ENCODE data around the gene SLC25A47. TPM values are rescaled to one million over a fixed set of nuclear protein-coding genes. Genes with fewer than 3 reads are reported as not detected.

Gene SLC25A47
- total and polyA plus RNA-seq, 2 donors (not counting 3 experiments of a cell fraction or from before 2014, with no cell fraction given), result not detected

GRCh38 chr14:100274250-100274649 lies 48.9 kb upstream of the SLC25A47 start:
- intact Hi-C loops (cut with micrococcal nuclease), result no loop called here
- no peak for DNase-seq (ENCODE audit: low read depth, low spot score)
- H3K79me2 ChIP-seq (ENCODE audit: control insufficient read depth, insufficient read depth, low read length), result peaks cover 78% of the 10 kb centered on the region
- CTCF ChIA-PET, result interaction anchor here (0.9 kb wide), 1 partner anchor 11 kb away, joined by 3 read pairs; no protein-coding TSS in a partner anchor
- POLR2A ChIA-PET, result no interaction called here
- H3K27ac ChIP-seq (ENCODE audit: insufficient read depth, low read depth, low read length), result no peak overlapping the region
- no peak overlapping the region for H3K4me2 ChIP-seq (ENCODE audit: insufficient read depth, low read length)
- peaks cover under 1 to 8% of the 10 kb centered on the region in 2 experiments for H3K36me3 ChIP-seq (ENCODE audit: control insufficient read depth in 2 of 2, extremely low read depth in 1 of 2, insufficient read depth in 2 of 2, low read length in 2 of 2)
- H3K9me1 ChIP-seq (replicated peaks; ENCODE audit: control insufficient read depth, extremely low read depth, insufficient read depth, low read length), result no peaks in the 10 kb centered on the region
- dilution Hi-C loops (cut with MboI; ENCODE audit: extremely low pct_ligation_motif_present, low sequenced_read_pairs), result no loop called here
- no peak for FAIRE-seq
- H3K4me3 ChIP-seq (replicated peaks in 1 of 3; ENCODE audit: insufficient read depth in 1 of 3, low read depth in 1 of 3, low read length in 3 of 3), result no peak overlapping the region
- H3K9ac ChIP-seq (replicated peaks; ENCODE audit: extremely low read depth, insufficient read depth, low read length), result no peak overlapping the region
- H3K27me3 ChIP-seq (ENCODE audit: control insufficient read depth in 2 of 2, insufficient read depth in 2 of 2, low read length in 2 of 2), result no peaks in the 10 kb centered on the region
- no peak overlapping the region for H2AFZ ChIP-seq (ENCODE audit: low read depth, low read length)
- no peak for TF ChIP-seq MYC (IDR thresholded peaks at IDR 0.05; ENCODE audit: low read depth, low read length)
- no peak for TF ChIP-seq POLR2A (IDR thresholded peaks at IDR 0.05; ENCODE audit: low read depth, low read length)
- TF ChIP-seq POLR2AphosphoS5 (IDR thresholded peaks at IDR 0.05; ENCODE audit: insufficient read depth, low read depth, low read length), result no peak
- TF ChIP-seq EZH2 (IDR thresholded peaks at IDR 0.05; ENCODE audit: borderline replicate concordance, low read depth, low read length, severe bottlenecking), result no peak
- no peak for TF ChIP-seq GATA2 (IDR thresholded peaks at IDR 0.05; ENCODE audit: insufficient read depth, insufficient read length, low read depth, low read length)
- TF ChIP-seq FOS (IDR thresholded peaks at IDR 0.05; ENCODE audit: borderline replicate concordance, insufficient read depth, low read length), result no peak
- TF ChIP-seq JUN (IDR thresholded peaks at IDR 0.05; ENCODE audit: borderline replicate concordance, insufficient read depth, insufficient read length, low read depth), result no peak
- TF ChIP-seq, protein P1, sequence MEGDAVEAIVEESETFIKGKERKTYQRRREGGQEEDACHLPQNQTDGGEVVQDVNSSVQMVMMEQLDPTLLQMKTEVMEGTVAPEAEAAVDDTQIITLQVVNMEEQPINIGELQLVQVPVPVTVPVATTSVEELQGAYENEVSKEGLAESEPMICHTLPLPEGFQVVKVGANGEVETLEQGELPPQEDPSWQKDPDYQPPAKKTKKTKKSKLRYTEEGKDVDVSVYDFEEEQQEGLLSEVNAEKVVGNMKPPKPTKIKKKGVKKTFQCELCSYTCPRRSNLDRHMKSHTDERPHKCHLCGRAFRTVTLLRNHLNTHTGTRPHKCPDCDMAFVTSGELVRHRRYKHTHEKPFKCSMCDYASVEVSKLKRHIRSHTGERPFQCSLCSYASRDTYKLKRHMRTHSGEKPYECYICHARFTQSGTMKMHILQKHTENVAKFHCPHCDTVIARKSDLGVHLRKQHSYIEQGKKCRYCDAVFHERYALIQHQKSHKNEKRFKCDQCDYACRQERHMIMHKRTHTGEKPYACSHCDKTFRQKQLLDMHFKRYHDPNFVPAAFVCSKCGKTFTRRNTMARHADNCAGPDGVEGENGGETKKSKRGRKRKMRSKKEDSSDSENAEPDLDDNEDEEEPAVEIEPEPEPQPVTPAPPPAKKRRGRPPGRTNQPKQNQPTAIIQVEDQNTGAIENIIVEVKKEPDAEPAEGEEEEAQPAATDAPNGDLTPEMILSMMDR (IDR thresholded peaks at IDR 0.05; ENCODE audit: extremely low read depth in 1 of 2, insufficient read depth in 1 of 2, low read depth in 1 of 2, low read length in 2 of 2), result no peak
- TF ChIP-seq MAX (IDR thresholded peaks at IDR 0.05; ENCODE audit: insufficient read depth, insufficient read length), result no peak
- H3K4me1 ChIP-seq (ENCODE audit: control insufficient read depth, extremely low read depth, insufficient read depth, low read length), result peaks cover 18% of the 10 kb centered on the region
- no TSS peak for BruUV-seq (replicated peaks)
- H4K20me1 ChIP-seq (replicated peaks; ENCODE audit: control insufficient read depth, extremely low read depth, insufficient read depth, low read length), result no peaks in the 10 kb centered on the region
- H3K9me3 ChIP-seq (replicated peaks; ENCODE audit: control insufficient read depth, insufficient read depth, low read length), result no peaks in the 10 kb centered on the region
